B cell (primary cell): ENCODE results near the gene NKIRAS2.

Source experiments
- CTCF ChIP-seq: fragments of 200-600 bp; IDR thresholded peaks from one replicate; pipeline ENCODE4 v1.8.0; 2022; ENCODE audit warnings: antibody characterized with exemption, mild to moderate bottlenecking
- EZH2 ChIP-seq: IDR thresholded peaks from 2 replicates; pipeline ENCODE4 v1.6.1; 2012; ENCODE audit warnings: borderline replicate concordance, low read depth, mild to moderate bottlenecking, moderate library complexity, low read length; ENCODE audit not compliant: insufficient read depth, poor library complexity, severe bottlenecking

- no peak for TF ChIP-seq CTCF
- TF ChIP-seq EZH2, result no peak
Measured at GRCh38 chr17:42010898-42011516, 8.9 kb upstream of the NKIRAS2 start.
